ENCODE measurements around the gene FAM20B.
"Not testable (repeated sequence)": the region's sequence is repeated elsewhere in the genome, so short reads cannot be mapped to it uniquely, and the experiment has no call there.

FAM20B gene

GRCh38 chr1:179021873-179022272, 3.8 kb upstream of the FAM20B start:
- in situ Hi-C loops (cut with MboI; ENCODE audit: low sequenced_read_pairs), result no loop called here

- in situ Hi-C loops (cut with MboI; ENCODE audit: low sequenced_read_pairs), result no loop called here
Measured at GRCh38 chr1:179023946-179024650, 1.6 kb upstream of the FAM20B start.

GRCh38 chr1:179025975-179026812, 500 bp downstream of the FAM20B start:
- in situ Hi-C loops (cut with MboI; ENCODE audit: low sequenced_read_pairs), result no loop called here

GRCh38 chr1:179026813-179027669, 1.3 kb downstream of the FAM20B start:
- in situ Hi-C loops (cut with MboI; ENCODE audit: low sequenced_read_pairs), result no loop called here

- in situ Hi-C loops (cut with MboI; ENCODE audit: low sequenced_read_pairs), result no loop called here
Measured at GRCh38 chr1:179029321-179029759, 3.6 kb downstream of the FAM20B start.

GRCh38 chr1:179030130-179030529, 4.4 kb downstream of the FAM20B start:
- in situ Hi-C loops (cut with MboI; ENCODE audit: low sequenced_read_pairs), result no loop called here

- in situ Hi-C loops (cut with MboI; ENCODE audit: low sequenced_read_pairs), result no loop called here
Measured at GRCh38 chr1:179030683-179031082, 5.0 kb downstream of the FAM20B start.

GRCh38 chr1:179031284-179031683, 5.6 kb downstream of the FAM20B start:
- in situ Hi-C loops (cut with MboI; ENCODE audit: low sequenced_read_pairs), result no loop called here

GRCh38 chr1:179031855-179032513, 6.3 kb downstream of the FAM20B start:
- in situ Hi-C loops (cut with MboI; ENCODE audit: low sequenced_read_pairs), result no loop called here

- in situ Hi-C loops (cut with MboI; ENCODE audit: low sequenced_read_pairs), result no loop called here
Measured at GRCh38 chr1:179034720-179035119, 9.0 kb downstream of the FAM20B start.

GRCh38 chr1:179036844-179037465, 11.3 kb downstream of the FAM20B start:
- in situ Hi-C loops (cut with MboI; ENCODE audit: low sequenced_read_pairs), result no loop called here

GRCh38 chr1:179038528-179039281, 13.0 kb downstream of the FAM20B start:
- in situ Hi-C loops (cut with MboI; ENCODE audit: low sequenced_read_pairs), result no loop called here

GRCh38 chr1:179039502-179040174, 13.9 kb downstream of the FAM20B start:
- in situ Hi-C loops (cut with MboI; ENCODE audit: low sequenced_read_pairs), result not testable (repeated sequence)

- in situ Hi-C loops (cut with MboI; ENCODE audit: low sequenced_read_pairs), result not testable (repeated sequence)
Measured at GRCh38 chr1:179040175-179040551, 14.5 kb downstream of the FAM20B start.

- in situ Hi-C loops (cut with MboI; ENCODE audit: low sequenced_read_pairs), result no loop called here
Measured at GRCh38 chr1:179042087-179042486, 16.4 kb downstream of the FAM20B start.

GRCh38 chr1:179042700-179043099, 17.0 kb downstream of the FAM20B start:
- in situ Hi-C loops (cut with MboI; ENCODE audit: low sequenced_read_pairs), result no loop called here

GRCh38 chr1:179043266-179043665, 17.6 kb downstream of the FAM20B start:
- in situ Hi-C loops (cut with MboI; ENCODE audit: low sequenced_read_pairs), result no loop called here

- in situ Hi-C loops (cut with MboI; ENCODE audit: low sequenced_read_pairs), result no loop called here
Measured at GRCh38 chr1:179043907-179044306, 18.2 kb downstream of the FAM20B start.

Data from HL-60/S4 (cell line).